GM12864 (cell line): ENCODE results near the gene ZNF606.

Experiments used
- DNase-seq: peaks from one replicate; pipeline ENCODE4 v3.0.0-alpha.2; 2011; ENCODE audit warnings: low read depth
- H3K4me3 ChIP-seq: 2 replicates; pipeline ENCODE4 v1.5.1; 2011; ENCODE audit warnings: mild to moderate bottlenecking, low read depth, low read length, control low read depth
- TF ChIP-seq, protein P1 (sequence below): IDR thresholded peaks from 2 replicates; pipeline ENCODE4 v1.5.1; 2011; ENCODE audit warnings: low read depth, mild to moderate bottlenecking, moderate library complexity, low read length, control low read depth, inconsistent platforms; ENCODE audit errors: missing control alignments

ZNF606 gene

DNA sequence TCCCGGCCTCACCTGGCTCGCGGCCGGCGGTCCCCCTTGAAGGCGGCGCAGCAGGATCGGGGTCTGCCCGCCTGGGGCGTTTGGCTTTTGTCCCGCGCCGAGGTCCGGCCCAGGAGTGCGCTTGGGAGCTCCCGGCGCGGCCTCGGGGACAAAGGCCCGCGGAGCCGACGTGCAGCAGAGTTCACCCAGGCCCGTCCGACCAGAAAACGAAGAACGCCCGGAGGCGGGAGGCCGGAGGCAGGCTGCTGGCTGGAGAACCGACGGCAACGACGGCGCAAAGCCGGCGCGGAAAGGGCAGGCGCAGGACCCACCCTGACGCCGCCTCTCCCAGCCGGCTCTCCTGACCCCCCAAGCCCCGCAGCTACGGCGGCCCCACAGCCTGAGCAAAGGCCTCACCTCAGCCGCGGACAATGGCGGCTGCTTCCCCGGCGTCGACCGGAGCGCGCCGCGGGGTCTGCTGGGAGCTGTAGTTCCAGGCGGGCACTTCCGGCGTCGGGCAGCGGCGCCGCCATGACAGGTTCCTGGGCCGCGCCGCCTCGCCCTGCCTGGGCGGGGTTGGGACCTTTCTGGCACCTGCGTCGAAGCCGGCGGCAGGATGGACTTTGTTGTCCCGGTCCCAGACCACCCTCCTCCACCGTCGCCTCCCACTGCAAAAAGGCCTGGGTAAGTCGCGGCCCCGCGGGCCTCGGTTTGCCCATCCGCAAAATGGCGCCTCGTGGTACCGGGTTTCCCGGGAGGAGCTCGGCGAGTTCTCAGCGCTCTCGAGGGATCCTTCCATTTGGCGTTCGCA, at the start of gene ZNF606:
TSS of gene ZNF606 (minus strand) at position 437 of the 790 bp plus-strand sequence. CDS start 1,501 bp downstream, outside the sequence.
- TF ChIP-seq, protein P1, sequence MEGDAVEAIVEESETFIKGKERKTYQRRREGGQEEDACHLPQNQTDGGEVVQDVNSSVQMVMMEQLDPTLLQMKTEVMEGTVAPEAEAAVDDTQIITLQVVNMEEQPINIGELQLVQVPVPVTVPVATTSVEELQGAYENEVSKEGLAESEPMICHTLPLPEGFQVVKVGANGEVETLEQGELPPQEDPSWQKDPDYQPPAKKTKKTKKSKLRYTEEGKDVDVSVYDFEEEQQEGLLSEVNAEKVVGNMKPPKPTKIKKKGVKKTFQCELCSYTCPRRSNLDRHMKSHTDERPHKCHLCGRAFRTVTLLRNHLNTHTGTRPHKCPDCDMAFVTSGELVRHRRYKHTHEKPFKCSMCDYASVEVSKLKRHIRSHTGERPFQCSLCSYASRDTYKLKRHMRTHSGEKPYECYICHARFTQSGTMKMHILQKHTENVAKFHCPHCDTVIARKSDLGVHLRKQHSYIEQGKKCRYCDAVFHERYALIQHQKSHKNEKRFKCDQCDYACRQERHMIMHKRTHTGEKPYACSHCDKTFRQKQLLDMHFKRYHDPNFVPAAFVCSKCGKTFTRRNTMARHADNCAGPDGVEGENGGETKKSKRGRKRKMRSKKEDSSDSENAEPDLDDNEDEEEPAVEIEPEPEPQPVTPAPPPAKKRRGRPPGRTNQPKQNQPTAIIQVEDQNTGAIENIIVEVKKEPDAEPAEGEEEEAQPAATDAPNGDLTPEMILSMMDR, result no peak
- peak; percentile 60 for DNase-seq
- H3K4me3 ChIP-seq, result peak within 1 kb of the TSS; percentile 69

DNA sequence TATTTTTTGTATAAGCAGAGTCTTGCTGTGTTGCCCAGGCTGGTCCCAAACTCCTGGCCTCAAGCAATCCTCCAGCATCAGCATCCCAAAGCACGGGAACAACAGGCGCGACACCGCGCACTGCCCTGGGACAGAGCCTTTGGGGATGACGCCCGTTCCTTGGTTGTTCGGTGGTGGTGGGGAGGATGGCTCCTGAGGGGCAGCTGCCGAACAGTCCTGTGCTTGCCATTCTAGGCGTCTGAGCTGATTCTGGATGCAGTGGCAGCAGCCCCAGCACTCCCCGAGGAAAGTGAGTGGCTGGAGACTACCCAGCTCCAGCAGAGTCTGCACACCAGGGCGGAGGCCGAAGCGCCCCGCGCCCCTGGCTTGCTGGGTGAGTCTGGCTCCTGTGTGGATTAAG, 49.6 kb upstream of the ZNF606 start:
- TF ChIP-seq, protein P1, result no peak
- no peak overlapping the region for H3K4me3 ChIP-seq
- no peak for DNase-seq

DNA sequence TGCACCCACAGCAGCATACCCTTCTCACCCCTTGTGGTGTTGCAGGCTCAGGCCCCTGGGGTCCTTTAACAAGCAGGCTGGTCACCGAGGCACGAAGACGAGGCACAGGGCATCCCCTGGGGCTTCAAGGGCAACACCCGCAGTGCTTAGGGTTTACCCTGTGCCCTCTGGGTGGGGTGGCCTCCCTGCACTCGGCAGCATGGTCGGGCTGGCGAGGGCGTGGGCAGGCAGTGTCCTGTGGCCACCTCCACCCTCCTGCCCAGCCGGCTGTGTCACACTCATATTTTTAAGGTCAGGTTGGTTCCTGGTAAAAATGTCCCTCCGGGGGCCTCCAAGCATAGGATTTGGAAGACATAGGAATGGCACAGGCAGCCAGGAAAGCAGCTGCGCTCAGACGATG, 45.1 kb upstream of the ZNF606 start:
- H3K4me3 ChIP-seq, result no peak overlapping the region
- no peak for DNase-seq
- TF ChIP-seq, protein P1, result no peak

DNA sequence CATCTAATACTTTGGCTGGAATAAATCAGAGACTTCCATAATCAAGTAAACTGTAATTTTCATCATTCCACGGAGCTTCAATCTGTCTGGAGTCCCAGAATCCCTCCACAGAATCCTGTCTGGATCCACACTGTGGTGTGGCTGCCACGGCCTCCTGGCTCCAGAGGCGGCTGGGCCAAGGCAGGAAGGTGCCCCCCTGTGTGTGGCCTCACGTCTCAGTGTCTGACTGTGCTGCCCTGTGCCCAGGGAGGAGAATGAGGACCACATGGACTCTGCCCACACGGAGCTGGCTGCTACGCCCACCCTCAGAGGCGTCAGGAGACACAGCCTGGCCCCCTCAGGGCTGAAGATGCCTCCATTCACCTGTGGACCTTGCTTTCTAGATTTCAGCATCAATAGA, 44.2 kb upstream of the ZNF606 start:
- TF ChIP-seq, protein P1, result no peak
- DNase-seq, result no peak
- H3K4me3 ChIP-seq, result no peak overlapping the region

DNA sequence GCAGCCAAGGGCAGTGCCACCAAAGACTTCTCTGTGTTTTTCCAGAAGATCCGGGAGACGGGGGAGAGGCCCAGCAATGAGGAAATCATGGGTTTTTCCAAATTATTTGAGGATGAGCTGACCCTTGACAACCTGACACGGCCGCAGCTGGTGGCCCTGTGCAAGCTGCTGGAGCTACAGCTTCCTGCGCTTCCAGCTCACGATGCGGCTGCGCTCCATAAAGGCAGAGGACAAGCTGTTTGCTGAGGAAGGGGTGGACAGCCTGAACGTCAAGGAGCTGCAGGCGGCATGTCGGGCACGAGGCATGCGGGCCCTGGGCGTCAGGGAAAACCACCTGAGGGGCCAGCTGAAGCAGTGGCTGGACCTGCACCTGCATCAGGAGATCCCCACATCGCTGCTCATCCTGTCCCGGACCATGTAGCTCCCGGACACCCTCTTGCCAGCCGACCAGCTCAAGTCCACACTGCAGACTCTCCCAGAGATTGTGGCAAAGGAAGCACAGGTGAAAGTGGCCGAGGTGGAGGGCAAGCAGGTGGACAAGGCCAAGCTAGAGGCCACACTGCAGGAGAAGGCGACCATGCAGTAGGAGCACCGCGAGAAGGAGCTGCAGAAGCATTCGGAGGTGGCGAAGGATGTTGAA, 42.9 kb upstream of the ZNF606 start:
- DNase-seq, result no peak
- no peak overlapping the region for H3K4me3 ChIP-seq
- TF ChIP-seq, protein P1, result no peak

DNA sequence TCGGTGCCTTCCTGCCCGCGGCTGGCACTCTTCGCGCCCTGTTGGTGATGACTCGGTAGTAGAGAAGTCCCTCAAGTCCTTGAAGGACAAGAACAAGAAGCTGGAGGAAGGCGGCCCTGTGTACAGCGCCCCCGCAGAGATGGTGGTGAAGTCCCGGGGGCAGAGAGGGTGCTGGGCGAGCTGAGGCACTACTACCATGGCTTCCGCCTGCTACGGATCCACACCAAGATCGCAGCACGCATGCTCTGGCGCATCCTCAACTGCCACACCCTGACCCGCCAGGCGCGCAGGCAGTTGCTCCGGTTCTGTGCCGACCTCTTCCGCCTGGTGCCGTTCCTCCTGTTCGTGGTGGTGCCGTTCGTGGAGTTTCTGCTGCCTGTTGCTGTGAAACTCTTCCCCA, 42.3 kb upstream of the ZNF606 start:
- no peak overlapping the region for H3K4me3 ChIP-seq
- DNase-seq, result no peak
- TF ChIP-seq, protein P1, result no peak
